ENCODE results near the gene ADGRL3. TPM values are rescaled to one million over a fixed set of nuclear protein-coding genes. Genes with fewer than 3 reads are reported as not detected.

Gene ADGRL3
- total RNA-seq, 4 donors from 2014 or later, result 4.6 to 7.1 (median 6.3) TPM

- no peaks in the 10 kb centered on the region for H3K9me3 ChIP-seq
- H3K36me3 ChIP-seq, result no peaks in the 10 kb centered on the region
- H3K4me3 ChIP-seq, result no peak overlapping the region
- TF ChIP-seq POLR2A (IDR thresholded peaks at IDR 0.05; ENCODE audit: low read depth) (no peak), POLR2AphosphoS5 (IDR thresholded peaks at IDR 0.05) (no peak), CTCF (IDR thresholded peaks at IDR 0.05) (no peak), EP300 (IDR thresholded peaks at IDR 0.05) (no peak)
- H3K27me3 ChIP-seq, result no peaks in the 10 kb centered on the region
- no peak for DNase-seq (ENCODE audit: extremely low spot score)
- intact Hi-C loops (cut with DNase I), result no loop called here
- H3K4me1 ChIP-seq, result no peaks in the 10 kb centered on the region
- no peak overlapping the region for H3K27ac ChIP-seq (replicated peaks in 1 of 4)
Measured at GRCh38 chr4:61891953-61892352, 691.8 kb downstream of the ADGRL3 start.

- Histone ChIP-seq H3K9me3 (no peaks in the 10 kb centered on the region), H3K36me3 (no peaks in the 10 kb centered on the region), H3K27ac (replicated peaks in 1 of 4) (no peak overlapping the region), H3K4me3 (no peak overlapping the region), H3K27me3 (no peaks in the 10 kb centered on the region), H3K4me1 (no peaks in the 10 kb centered on the region)
- intact Hi-C loops (cut with DNase I), result no loop called here
- no peak for TF ChIP-seq POLR2AphosphoS5 (IDR thresholded peaks at IDR 0.05)
- DNase-seq (ENCODE audit: extremely low spot score), result no peak
- 83% methylated on average over 2 of the region's 2 CpGs for WGBS
Measured at GRCh38 chr4:61896634-61897033, 696.5 kb downstream of the ADGRL3 start.

GRCh38 chr4:61909031-61909430 is 708.9 kb downstream of the ADGRL3 start:
- Histone ChIP-seq H3K27me3 (no peaks in the 10 kb centered on the region), H3K4me3 (no peak overlapping the region), H3K27ac (replicated peaks in 1 of 4) (no peak overlapping the region), H3K36me3 (no peaks in the 10 kb centered on the region), H3K9me3 (no peaks in the 10 kb centered on the region), H3K4me1 (no peaks in the 10 kb centered on the region)
- no peak for DNase-seq (ENCODE audit: extremely low spot score)
- intact Hi-C loops (cut with DNase I), result no loop called here
- WGBS, result 86% methylated on average over 4 of the region's 4 CpGs
- TF ChIP-seq POLR2AphosphoS5 (IDR thresholded peaks at IDR 0.05), result no peak
- TF ChIP-seq POLR2A (IDR thresholded peaks at IDR 0.05; ENCODE audit: low read depth), result no peak
- no peak for TF ChIP-seq CTCF (IDR thresholded peaks at IDR 0.05)
- TF ChIP-seq EP300 (IDR thresholded peaks at IDR 0.05), result no peak

GRCh38 chr4:61911313-61911756 is 711.2 kb downstream of the ADGRL3 start:
- TF ChIP-seq EP300 (IDR thresholded peaks at IDR 0.05), result no peak
- TF ChIP-seq POLR2AphosphoS5 (IDR thresholded peaks at IDR 0.05), result no peak
- no peak for TF ChIP-seq CTCF (IDR thresholded peaks at IDR 0.05)
- TF ChIP-seq POLR2A (IDR thresholded peaks at IDR 0.05; ENCODE audit: low read depth), result no peak
- Histone ChIP-seq H3K4me1 (no peaks in the 10 kb centered on the region), H3K36me3 (no peaks in the 10 kb centered on the region), H3K27ac (replicated peaks in 1 of 4) (no peak overlapping the region), H3K27me3 (no peaks in the 10 kb centered on the region), H3K4me3 (no peak overlapping the region), H3K9me3 (no peaks in the 10 kb centered on the region)
- WGBS, result 60% methylated on average over 2 of the region's 2 CpGs
- intact Hi-C loops (cut with DNase I), result no loop called here
- DNase-seq (ENCODE audit: extremely low spot score), result no peak

- Histone ChIP-seq H3K27ac (replicated peaks in 1 of 4) (no peak overlapping the region), H3K36me3 (no peaks in the 10 kb centered on the region), H3K4me1 (no peaks in the 10 kb centered on the region), H3K9me3 (no peaks in the 10 kb centered on the region), H3K27me3 (no peaks in the 10 kb centered on the region), H3K4me3 (no peak overlapping the region)
- DNase-seq (ENCODE audit: extremely low spot score), result no peak
- TF ChIP-seq POLR2A (IDR thresholded peaks at IDR 0.05; ENCODE audit: low read depth), result no peak
- TF ChIP-seq CTCF (IDR thresholded peaks at IDR 0.05), result no peak
- WGBS, result 79% methylated on average over 2 of the region's 2 CpGs
- intact Hi-C loops (cut with DNase I), result no loop called here
Measured at GRCh38 chr4:61913619-61914018, 713.5 kb downstream of the ADGRL3 start.

Measured in esophagus muscularis mucosa (tissue), 4 donors.